ENCODE data around the gene FOXJ2.
"Not testable (repeated sequence)": the region's sequence is repeated elsewhere in the genome, so short reads cannot be mapped to it uniquely, and the experiment has no call there.

FOXJ2 gene

DNA sequence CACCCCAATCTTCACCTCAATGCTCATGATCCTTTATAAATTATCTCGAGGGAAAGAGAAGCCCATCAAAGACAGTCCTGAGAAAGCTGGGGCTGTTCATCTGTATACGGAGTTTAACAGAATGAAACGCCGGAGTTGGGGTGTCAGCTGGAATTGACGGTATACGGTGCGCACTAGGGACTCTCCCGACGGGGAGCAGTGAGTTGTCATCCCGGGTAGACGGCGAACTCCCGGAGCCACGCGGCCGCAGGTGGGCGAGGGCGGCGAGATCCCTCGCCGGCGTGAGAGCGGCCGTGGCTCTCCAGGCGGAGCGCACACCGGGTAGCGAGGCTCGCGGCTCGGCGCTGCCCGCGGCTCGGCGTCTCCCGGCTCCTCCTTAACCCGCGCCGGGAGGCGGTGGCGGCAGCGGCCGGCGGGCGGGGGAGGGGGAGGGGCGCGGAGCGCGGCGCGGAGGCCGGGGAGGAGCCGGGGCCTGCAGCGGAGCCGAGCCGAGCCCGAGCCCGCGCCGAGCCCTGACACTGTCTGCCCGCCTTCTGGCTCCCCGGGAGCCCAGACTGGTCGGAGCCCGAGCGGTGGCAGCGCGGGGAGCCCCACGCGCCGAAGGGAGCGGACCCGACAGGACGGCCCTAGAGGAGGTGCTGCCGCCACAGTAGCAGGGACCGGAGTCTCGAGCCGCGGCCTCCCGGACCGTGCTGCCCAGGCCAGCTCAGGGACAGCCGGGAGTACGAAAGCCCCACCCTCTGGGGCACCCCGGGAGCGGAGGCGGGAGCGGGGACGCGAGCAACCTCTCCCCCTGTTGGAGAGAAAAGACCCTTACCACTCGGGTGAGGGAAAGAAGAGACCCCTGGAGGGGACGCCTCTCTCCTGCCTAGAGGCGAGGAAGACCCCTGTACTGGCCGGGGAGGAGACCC, at the start of gene FOXJ2:
Gene FOXJ2, plus strand, starts transcription at position 475 of the 911 bp plus-strand sequence. CDS start 7,117 bp downstream, outside the sequence.
- CTCF ChIA-PET, result interaction anchor here (0.6 kb wide), 1 partner anchor 262 kb away, joined by 4 read pairs; no protein-coding TSS in a partner anchor
- DNase-seq (ENCODE audit: low spot score), result peak; percentile 64
- POLR2A ChIA-PET (ENCODE audit: low non-redundant PET), result interaction anchor here (0.6 kb wide), 1 partner anchor 177 kb away, joined by 3 read pairs; no protein-coding TSS in a partner anchor
- peak within 1 kb of the TSS; percentile 74 for H3K27ac ChIP-seq
- no peak for TF ChIP-seq CTCF (conservative IDR thresholded peaks at IDR 0.05; ENCODE audit: low read depth)

DNA sequence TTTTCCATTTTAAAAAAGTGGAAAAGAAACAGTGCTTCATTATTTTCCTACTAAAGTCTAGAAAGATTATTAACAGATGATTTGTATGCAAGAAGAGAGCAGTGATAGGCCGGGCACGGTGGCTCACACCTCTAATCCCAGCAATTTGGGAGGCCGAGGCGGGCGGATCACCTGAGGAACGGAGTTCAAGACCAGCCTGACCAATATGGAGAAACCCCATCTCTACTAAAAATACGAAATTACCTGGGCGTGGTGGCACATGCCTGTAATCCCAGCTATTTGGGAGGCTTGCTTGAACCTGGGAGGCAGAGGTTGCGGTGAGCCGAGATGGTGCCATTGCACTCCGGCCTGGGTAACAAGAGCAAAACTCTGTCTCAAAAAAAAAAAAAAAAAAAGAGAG, 49.5 kb upstream of the FOXJ2 start:
- POLR2A ChIA-PET (ENCODE audit: low non-redundant PET); H3K27ac ChIP-seq; CTCF ChIA-PET: not testable (repeated sequence)

GRCh38 chr12:7983460-7983859, 49.1 kb upstream of the FOXJ2 start:
- POLR2A ChIA-PET (ENCODE audit: low non-redundant PET), result interaction anchor here (0.6 kb wide), 1 partner anchor 11 kb away, joined by 3 read pairs; no protein-coding TSS in a partner anchor
- DNase-seq (ENCODE audit: low spot score); CTCF ChIA-PET; H3K27ac ChIP-seq: not testable (repeated sequence)

More for the DNA sequence above, 49.5 kb upstream of the FOXJ2 start:
- DNase-seq (ENCODE audit: low spot score), result not testable (repeated sequence)

- TF ChIP-seq CTCF (conservative IDR thresholded peaks at IDR 0.05; ENCODE audit: low read depth), result no peak
- H3K27ac ChIP-seq, result no peak overlapping the region
- CTCF ChIA-PET, result no interaction called here
- POLR2A ChIA-PET (ENCODE audit: low non-redundant PET), result no interaction called here
- DNase-seq (ENCODE audit: low spot score), result no peak
Measured at GRCh38 chr12:7984900-7985299, 47.6 kb upstream of the FOXJ2 start.

DNA sequence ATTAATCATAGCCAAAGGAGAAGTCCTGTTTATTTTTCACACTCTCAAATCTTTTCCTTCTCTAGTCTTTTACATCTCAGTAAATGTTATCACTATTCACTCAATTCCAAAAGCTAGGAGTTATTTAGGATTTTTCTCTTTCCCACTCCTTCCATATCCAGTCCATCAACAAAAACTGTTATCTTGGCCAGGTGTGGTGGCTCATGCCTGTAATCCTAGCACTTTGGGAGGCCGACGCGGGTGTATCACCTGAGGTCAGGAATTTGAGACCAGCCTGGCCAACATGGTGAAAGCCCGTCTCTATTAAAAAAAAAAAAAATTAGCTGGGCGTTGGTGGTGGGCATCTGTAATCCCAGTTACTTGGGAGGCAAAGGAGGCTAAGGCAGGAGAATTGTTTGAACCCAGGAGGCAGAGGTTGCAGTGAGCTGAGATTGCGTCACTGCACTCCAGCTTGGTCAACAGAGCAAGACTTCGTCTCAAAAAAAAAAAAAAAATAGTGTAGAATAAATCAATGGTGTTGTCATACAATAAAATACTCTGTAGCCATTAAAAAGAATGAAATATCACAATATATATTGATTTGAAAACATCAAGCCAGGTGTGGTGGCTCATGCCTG, 46.6 kb upstream of the FOXJ2 start:
- no peak for DNase-seq (ENCODE audit: low spot score)
- no peak for TF ChIP-seq CTCF (conservative IDR thresholded peaks at IDR 0.05; ENCODE audit: low read depth)
- ChIA-PET CTCF (no interaction called here), POLR2A (ENCODE audit: low non-redundant PET) (no interaction called here)
- H3K27ac ChIP-seq, result no peak overlapping the region

DNA sequence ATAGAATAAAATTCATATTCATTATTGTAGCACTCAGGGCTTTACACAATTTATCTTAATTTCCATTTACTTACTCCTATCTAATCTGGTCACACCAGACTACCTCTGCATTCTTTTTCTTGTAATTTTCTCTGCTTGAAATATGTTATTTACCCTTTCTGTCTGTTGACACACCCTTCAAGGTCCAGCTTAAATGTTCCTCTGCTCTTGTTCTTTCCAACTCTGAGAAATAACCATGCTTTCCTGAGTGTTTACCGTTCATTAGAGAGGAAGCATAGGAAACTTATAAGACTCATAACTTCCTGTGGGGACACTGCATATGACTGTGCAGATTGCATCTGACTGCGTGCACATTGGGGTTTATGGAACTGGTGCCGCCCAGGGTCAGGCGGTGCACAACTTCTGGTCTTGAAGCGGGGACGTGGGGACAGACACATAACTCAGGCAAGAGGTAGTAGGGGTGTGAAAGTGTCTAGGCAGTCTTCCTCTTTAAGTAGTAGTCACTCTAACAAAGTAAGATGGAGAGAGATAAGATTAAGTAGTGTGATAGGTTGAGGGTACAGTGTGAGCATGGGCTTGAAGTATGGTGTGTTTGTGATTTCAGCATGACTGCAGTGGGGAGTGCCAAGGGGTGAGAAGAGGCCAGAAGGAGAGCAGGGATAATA, 42.6 kb upstream of the FOXJ2 start:
- DNase-seq (ENCODE audit: low spot score), result no peak
- TF ChIP-seq CTCF (conservative IDR thresholded peaks at IDR 0.05; ENCODE audit: low read depth), result no peak
- ChIA-PET POLR2A (ENCODE audit: low non-redundant PET) (no interaction called here), CTCF (interaction anchor here (0.7 kb wide), 1 partner anchor 243 kb away, joined by 3 read pairs; the partner anchor contains the start of gene CLEC4C)
- H3K27ac ChIP-seq, result no peak overlapping the region

DNA sequence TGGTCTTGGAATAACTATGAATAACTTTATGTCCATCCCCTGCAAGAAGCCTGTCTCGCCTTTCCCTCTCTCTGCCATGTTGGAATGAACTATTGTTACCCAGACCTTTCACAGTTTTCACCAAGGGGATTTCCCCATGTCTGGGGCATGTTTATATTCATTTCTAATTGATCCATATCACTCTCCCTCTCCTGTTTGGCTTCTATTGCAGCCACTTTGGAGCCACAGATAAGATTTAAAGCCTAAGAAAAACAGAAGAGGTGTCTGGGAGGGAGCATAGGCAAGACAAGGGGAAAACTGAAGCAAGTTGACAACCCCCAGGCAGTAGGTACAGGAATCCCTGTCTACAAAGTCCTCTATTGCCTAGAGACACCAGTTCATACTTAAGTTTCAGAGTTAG, 41.0 kb upstream of the FOXJ2 start:
- ChIA-PET CTCF (interaction anchor here (0.6 kb wide), 1 partner anchor 47 kb away, joined by 3 read pairs; no protein-coding TSS in a partner anchor), POLR2A (ENCODE audit: low non-redundant PET) (no interaction called here)
- no peak for TF ChIP-seq CTCF (conservative IDR thresholded peaks at IDR 0.05; ENCODE audit: low read depth)
- DNase-seq (ENCODE audit: low spot score), result no peak
- no peak overlapping the region for H3K27ac ChIP-seq

Measured in RWPE1 (cell line).